ENCODE results near the gene TSC22D1.
"Not testable (repeated sequence)": the region's sequence is repeated elsewhere in the genome, so short reads cannot be mapped to it uniquely, and the experiment has no call there.

TSC22D1 gene

DNA sequence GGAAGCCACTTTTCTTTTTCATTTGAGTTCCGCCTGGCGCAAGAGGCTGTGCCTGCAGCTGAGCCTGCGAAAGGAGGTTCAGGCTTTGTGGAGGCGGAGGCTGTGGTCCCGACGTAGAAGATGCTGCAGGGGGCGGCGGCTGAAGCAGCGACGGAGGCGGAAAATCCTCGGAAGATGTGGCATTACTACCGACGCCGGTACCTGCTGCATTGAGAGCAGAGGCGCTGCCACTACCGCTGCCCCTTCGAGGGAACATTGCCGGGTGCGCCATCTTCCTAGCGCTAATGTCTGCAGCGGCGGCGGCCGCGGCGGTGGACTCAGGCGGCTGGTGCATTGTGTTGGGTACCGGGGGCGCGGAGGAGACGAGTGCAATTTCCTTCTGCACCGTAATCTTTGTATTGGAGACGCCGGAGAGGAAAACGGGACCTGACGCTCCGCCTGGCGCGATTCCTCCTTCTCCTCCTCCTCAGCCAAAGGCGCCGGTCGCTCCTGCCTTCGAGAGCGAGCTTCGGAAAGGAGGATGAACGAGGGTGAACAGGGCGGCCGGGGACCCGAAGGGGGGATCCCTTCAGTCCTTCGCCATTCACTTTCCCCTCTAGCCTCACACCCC, at the start of gene TSC22D1:
TSC22D1 (minus strand) TSS at position 590 of the 610 bp plus-strand sequence; CDS start at position 334, 256 bp downstream.
- in situ Hi-C loops (cut with HindIII; ENCODE audit: low sequenced_read_pairs), result no loop called here

DNA sequence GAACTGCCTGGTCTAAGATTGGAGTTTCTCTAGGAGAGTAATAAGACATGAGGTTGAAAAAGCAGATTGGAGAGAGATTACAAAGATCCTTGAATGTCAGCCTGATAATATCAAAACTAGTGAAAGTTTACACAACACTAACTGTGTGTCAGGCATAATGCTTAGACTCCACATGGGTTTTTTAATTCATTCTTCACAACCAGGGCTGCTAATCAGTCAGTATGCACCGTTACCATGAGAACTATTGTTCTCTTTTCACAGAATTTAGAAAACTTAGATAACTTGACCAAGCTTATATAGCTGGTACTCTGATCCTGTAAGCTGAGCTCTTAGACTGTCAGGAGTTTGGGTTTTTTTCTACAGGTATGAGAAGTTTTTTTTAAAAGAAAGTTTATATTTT, 46.6 kb upstream of the TSC22D1 start:
- in situ Hi-C loops (cut with HindIII; ENCODE audit: low sequenced_read_pairs), result no loop called here

DNA sequence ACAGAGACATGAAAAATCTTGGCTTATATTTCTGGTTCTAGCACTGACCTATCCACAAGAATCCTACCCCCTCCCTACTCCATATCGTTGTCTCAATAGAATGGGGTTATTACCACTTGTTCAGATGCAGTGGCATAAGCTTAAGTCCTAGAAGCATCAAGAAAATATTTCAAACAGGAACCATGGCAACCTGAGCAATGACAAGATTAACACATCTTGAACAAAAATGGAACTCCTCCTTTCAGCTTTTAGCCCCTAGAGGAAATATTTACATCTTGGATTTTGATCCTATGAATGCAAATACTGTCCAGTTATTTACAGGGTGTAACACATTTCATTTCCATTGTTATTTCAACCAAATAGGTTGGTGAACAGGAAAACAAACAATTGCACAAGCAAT, 46.1 kb upstream of the TSC22D1 start:
- in situ Hi-C loops (cut with HindIII; ENCODE audit: low sequenced_read_pairs), result no loop called here

DNA sequence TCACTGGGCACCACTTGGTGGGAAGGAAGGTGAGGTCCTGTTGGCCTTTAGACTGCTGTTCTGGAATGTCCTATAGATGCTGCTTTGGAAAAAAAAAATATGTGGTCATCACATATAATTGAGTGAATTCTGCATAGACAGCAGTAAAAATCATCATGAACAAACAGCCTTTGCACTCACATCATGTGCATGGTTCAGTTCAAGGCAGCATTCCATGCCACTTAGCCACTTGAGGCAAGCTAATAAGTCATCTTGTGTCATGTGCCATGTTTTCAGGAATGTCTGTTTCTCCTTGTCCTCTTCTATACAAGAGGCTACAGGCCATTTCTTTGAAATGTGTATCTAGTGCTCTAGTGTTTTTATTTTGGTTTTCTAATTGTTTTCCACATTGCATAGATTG, 43.9 kb upstream of the TSC22D1 start:
- in situ Hi-C loops (cut with HindIII; ENCODE audit: low sequenced_read_pairs), result no loop called here

DNA sequence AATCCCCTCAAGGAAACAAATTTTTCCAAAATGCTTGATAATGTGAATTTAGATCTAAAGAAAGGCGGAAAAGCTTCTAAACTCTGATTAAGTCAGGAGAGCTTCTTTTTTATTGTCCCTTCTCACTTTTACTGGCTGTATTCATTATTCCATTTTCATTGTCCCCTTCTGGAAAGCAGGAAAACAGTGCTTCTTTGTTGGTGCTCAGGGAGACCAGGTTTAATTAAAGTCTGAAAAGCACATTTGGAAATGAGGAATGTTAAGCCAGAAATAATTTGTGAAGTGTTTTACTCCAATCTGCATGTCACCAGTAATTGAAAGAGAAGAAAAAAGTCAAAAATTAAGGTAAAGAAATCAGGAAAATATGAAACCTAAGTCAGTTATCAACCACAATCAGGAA, 43.5 kb upstream of the TSC22D1 start:
- in situ Hi-C loops (cut with HindIII; ENCODE audit: low sequenced_read_pairs), result no loop called here

DNA sequence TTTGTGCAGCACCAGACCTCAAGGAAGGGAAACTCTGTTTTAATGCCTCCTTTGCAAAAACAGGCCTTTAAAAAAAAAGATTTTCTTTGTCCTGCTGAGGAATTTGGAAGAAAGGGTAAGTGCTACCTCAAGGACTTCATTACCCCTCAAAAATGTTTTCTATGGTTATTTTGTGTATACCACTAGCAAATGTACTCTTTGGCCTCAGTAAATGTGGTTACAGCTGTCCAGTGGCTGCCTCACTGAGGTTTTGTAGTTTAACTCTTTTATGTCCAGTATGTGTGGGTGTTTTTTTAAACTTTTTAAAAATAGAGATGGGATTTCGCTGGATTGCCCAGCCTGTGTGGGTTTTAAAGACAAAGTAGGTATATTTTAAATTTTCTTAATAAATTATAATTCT, 42.2 kb upstream of the TSC22D1 start:
- in situ Hi-C loops (cut with HindIII; ENCODE audit: low sequenced_read_pairs), result no loop called here

DNA sequence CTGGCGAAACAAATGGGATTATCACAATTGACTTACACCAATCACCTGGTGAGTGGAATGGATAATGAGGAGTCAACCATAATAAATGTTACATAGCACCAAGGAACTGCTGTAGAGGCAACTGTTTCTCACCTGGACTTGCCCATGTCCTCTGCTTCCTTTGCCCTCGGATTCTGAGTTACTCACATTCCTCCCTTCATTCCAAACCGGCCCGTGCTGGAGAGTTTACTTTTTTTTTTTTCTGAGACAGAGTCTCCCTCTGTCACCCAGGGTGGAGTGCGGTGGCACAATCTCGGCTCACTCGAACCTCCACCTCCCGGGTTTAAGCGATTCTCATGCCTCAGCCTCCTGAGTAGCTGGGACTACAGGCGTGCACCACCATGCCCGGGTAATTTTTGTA, 41.5 kb upstream of the TSC22D1 start:
- in situ Hi-C loops (cut with HindIII; ENCODE audit: low sequenced_read_pairs), result no loop called here

DNA sequence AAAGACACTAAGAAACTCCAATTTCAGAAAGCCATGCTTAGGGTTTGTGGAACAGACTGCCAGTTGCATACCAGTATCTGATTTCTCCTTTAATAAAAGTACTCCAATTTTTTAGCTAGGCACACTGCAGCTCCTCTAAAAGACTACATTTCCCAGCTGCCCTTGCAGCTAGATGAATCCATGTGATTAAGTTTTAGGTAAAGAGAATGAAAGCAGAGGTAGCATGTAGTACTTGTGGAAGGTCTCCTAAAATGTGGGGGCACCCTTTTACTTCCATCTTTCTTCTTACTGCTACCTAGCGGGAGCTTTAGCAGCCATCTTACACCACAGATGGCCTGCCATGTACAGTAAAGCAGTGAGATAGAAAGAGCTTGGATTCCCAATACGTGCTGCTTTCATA, 33.0 kb upstream of the TSC22D1 start:
- in situ Hi-C loops (cut with HindIII; ENCODE audit: low sequenced_read_pairs), result loop anchor here (5.0 kb wide), 1 partner anchor 53 kb away; no protein-coding TSS in a partner anchor

DNA sequence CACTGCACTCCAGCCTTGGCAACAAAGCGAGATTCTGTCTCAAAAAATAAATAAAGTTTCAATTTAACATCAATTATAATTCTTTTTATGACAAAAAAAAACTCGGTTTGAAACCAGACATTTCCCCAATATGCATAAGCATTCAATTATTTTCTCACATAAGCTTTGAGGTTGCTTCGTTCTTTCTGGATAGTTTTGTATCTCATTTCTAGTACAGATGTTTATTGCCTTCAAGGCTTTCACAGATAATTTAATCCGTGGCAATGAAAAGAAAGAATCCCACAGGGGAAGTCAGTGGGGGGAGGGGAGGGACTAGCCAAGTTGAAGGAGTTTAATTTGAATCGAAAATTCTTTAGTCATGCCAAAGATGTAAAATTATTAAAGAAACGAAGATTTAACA, 29.6 kb upstream of the TSC22D1 start:
- in situ Hi-C loops (cut with HindIII; ENCODE audit: low sequenced_read_pairs), result loop anchor here (5.0 kb wide), 1 partner anchor 57 kb away; no protein-coding TSS in a partner anchor

DNA sequence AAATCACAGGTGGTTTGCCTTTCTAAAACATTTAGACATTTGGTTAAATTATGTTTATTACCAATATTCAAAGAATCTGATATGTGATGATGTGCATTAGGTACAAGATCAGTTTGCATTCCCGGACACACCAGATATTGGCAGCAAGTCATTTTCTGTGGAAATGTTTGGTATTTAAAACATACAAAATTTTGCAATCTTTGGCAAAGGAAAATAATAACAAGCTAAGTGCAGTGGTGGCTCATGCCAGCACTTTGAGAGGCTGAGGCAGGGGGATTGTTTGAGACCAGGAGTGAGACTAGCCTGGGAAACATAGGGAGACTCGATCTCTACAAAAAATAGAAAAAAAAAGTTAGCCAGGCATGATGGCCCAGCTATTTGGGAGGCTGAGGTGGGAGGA, 29.1 kb upstream of the TSC22D1 start:
- in situ Hi-C loops (cut with HindIII; ENCODE audit: low sequenced_read_pairs), result loop anchor here (5.0 kb wide), 1 partner anchor 57 kb away; no protein-coding TSS in a partner anchor

DNA sequence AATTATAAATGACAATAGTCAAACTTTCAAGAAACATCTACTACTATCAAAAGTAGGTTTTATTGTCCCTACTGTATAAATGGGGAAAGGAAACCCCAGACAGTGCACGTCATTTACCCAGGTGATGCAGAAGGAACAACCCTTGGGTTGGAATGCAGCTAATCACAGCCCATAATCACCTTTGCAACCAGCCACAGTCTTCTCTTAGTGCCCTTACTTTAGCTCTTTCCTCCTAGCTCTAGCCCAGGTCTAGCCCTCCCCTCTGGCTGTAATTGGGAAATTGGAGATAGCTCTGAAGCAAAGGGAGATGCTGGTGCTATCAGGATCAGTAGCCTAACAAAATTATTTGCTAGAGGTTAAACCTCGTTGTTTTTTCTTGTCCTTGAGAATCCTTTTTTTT, 25.5 kb upstream of the TSC22D1 start:
- in situ Hi-C loops (cut with HindIII; ENCODE audit: low sequenced_read_pairs), result no loop called here

DNA sequence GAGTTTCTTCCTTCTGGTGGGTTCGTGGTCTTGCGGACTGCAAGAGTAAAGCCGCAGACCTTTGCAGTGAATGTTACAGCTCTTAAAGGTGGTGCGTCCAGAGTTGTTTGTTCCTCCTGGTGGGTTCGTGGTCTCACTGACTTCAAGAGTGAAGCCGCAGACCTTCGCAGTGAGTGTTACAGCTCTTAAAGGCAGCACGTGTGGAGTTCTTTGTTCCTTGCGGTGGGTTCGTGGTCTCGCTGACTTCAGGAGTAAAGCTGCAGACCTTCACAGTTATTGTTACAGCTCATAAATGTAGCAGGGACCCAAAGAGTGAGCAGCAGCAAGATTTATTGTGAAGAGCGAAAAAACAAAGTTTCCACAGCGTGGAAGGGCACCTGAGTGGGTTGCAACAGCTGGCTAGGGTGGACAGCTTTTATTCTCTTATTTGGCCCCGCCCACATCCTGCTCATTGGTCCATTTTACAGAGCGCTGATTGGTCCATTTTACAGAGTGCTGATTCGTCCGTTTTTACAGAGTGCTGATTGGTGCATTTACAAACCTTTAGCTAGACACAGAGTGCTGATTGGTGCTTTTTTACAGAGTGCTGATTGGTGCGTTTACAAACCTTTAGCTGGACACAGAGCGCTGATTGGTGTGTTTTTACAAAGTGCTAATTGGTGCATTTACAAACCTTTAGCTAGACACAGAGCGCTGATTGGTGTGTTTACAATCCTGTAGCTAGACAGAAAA, 17.9 kb upstream of the TSC22D1 start:
- in situ Hi-C loops (cut with HindIII; ENCODE audit: low sequenced_read_pairs), result not testable (repeated sequence)

DNA sequence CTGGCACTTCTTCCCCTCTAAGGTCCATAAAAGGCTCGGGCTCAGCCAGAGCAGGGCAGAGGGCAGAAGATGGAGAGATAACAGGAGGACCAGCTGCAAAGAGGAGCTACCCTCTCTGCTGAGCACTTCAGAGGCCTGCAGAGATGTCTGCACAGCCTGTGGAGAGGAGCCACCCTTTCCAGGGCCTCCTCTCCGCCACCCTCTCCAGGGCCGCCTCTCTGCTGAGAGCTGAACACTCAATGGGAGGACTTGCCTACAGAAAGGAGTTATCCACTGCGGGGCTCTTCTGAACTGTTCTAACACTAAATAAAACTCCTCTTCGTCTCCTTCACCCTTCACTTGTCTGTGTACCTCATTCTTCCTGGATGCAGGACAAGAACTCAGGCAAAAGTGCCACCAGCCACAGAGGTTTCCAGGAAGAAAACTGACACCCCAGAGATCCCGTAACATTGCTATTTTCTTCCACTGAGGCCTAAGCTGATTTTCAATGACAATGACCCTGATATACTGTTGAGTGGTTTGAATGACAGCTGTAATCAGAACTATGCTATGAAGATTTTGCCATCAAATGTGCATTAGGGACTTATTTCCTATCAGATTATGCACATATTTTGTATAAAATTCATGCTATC, 16.2 kb upstream of the TSC22D1 start:
- in situ Hi-C loops (cut with HindIII; ENCODE audit: low sequenced_read_pairs), result no loop called here

DNA sequence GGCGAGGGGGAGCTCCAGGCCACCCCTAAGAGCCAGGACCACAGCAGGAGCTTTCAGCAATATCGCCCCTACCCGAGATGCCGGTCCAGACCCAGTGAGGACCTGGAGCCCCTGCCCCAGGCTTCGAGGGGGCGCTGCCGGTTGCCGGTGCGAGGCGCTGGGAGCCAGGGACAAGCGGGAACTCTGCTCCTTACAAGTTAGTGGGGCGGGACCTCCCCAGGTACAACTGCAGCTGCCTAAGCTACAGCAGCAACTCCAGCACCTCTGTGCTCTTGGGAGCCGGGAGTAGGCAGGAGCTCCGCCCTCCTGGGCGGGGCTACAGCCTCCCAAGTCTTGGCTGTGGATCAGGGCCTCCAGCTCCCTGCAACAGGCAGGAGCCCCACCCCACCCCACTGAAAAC, 15.2 kb upstream of the TSC22D1 start:
- in situ Hi-C loops (cut with HindIII; ENCODE audit: low sequenced_read_pairs), result no loop called here

DNA sequence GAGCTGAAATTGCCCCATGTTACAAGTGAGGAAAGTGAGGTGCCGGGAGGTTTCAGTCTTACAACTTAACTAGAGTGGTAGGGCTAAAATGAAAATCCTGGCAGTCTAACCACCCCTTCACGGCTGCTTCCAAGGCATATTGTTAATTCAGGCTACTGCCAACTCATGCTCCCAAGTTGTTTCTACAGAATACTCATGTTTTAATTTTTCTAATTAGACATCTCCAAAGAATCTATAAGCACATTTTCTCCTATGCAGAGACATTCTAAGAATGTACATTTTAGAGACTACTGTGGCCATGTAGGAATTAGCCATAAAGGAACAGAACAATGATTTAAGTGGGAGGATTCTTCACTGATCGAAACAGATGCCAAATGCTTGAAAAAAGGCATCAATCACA, 7.0 kb upstream of the TSC22D1 start:
- in situ Hi-C loops (cut with HindIII; ENCODE audit: low sequenced_read_pairs), result no loop called here

DNA sequence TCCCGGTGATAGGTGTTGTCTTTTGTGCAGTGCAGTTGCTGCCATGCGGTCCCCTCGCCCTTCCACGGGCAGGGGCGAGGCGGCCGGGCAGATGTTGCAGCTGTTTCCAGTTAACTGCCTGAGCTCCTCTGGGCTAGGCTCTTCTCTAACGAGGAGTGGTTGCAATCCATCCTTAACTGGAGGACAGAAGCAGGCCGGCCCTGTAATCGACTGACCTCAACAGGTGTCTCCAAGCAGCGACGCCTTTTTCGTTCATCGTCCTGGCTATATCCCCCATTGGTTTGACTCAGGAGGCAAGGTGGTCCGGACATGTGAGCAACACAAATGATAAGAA, 1.9 kb upstream of the TSC22D1 start:
- in situ Hi-C loops (cut with HindIII; ENCODE audit: low sequenced_read_pairs), result no loop called here

DNA sequence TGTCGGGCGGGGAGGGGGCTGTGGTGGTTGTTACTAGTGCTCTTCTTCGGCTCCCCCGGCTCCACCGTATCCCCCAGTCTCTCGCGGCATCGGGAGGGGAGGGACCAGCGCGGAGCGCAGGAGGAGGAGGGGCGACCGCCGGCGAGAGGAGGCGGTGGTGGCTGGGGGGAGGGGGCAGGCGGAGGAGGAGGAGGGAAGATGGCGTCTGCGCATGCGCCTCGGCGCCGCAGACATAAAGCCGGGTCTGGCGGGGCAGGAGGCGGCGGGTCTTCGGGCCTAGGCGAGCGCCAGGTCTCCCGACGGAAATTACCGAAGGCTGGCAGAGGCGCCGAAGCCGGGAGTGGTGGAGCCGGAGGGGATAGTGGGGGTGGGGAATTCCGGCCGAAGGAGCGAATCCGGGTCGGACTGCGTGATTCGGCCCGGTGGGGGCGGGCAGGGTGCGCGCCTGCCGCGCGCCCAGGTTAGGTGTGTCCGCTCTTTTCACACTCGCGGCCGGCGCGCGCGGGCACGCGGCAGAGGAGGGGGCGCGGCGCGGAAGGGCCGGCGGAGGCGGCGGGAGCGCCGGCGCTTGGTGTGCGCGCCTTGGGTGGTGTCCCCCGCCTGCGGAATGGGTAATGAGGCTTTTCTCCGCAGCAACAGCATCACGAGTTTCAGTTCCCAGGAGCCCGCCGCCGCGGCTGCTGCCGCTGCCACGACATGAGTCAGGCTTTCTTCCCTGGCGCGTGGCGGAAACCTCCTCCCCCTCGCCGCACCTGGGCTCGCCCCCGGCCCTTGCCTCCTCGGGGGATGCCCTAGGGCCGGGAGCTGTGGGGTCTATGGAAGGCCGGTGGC, 1.3 kb upstream of the TSC22D1 start:
- in situ Hi-C loops (cut with HindIII; ENCODE audit: low sequenced_read_pairs), result no loop called here

DNA sequence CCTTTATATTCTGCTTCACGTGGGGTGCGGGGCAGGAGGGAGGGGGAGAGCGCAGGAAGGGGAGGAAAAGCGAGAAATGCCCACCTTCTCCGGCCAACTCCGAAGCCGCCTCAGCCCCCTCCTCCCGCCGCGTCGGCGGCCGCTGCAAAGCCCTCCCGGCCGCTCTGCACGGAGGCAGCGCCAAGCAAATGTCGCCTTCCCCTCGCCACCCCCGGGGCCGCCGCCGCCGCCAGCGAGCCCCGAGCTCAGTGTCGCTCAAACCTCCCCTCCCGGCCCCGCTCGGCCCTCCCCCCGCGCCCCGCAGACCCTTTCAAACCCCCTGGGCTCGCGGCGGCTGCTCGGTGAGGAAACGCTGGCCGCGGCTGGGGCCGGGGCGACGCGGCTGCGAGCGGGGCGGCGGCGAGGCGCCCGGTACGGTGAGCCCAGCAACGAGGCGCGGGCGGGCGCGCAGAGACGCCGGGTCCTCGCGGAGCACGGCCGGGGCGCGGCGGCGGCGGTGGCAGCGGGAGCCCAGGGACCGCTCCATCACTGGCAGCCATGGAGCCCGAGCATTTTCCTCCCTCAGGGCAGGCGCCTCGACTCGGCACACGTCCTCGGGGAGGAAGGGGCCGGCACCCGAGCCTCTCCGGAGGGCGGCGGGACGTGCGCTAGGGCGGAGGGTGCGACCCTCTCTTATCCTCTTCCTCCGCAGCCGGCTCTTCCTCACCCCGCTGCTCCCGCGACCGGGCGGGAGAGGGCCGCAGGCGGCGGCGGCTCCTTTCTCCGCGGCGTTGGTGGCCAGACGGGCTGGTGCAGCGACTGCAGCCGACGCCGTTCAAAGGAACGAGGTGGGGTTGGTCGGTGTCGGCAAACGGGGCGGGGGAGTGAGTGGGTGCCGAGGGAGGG, 463 bp upstream of the TSC22D1 start:
- in situ Hi-C loops (cut with HindIII; ENCODE audit: low sequenced_read_pairs), result no loop called here

DNA sequence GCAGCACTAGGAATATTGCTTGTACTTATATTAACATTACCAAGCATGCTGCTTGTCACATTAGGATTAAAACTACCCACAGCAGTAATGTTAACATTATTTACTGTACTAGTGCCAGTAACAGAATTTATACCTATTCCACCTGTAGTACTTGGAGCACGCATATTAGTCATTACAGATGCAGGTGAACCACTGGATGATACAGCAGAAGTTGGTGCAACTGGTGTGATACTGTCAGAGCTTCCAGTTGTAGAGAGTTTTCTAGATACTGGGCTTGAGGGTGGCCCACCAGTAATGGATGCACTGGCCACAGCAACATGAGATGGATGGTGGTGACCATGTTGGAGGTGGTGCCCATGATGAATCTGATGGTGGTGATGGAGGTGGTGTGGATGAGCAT, 1.1 kb downstream of the TSC22D1 start:
- in situ Hi-C loops (cut with HindIII; ENCODE audit: low sequenced_read_pairs), result no loop called here

DNA sequence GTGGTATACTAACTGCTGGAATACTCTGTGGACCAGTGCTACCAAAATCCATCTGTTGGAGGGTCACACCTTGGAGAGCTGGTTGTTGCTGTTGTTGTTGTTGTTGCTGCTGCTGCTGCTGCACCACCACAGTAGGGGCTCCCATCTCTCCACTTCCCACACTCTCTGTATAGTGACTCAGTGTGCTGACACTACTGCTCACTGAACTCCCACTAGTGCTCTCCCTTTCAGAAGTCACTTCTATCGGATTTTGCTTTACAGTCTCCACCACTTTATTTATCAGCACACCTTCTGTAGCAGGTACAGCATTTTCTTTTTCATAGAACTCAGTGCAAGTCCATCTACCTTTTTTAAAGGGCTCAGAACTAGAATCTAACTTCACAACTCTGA, 1.7 kb downstream of the TSC22D1 start:
- in situ Hi-C loops (cut with HindIII; ENCODE audit: low sequenced_read_pairs), result no loop called here

Data from endothelial cell of hepatic sinusoid (primary cell).